HepG2 (cell line): ENCODE measurements around the gene ACE. TPM values are rescaled to one million over a fixed set of nuclear protein-coding genes. Genes with fewer than 3 reads are reported as not detected.

Experiments
- CEBPB ChIP-seq: IDR thresholded peaks from 2 replicates; pipeline ENCODE4 v1.6.1; 2011; ENCODE audit warnings: low read depth, low read length, improper control_type of control experiment, borderline replicate concordance
- CSRNP2 ChIP-seq: sonication (generic); formaldehyde crosslinking; conservative IDR thresholded peaks from 2 replicates; pipeline ENCODE4 v1.8.0; 2022; ENCODE audit warnings: low read depth, missing genetic modification reagents
- IRF2 ChIP-seq: IDR thresholded peaks from 2 replicates; pipeline ENCODE4 v1.6.1; 2018; ENCODE audit warnings: missing genetic modification reagents, missing compliant biosample characterization
- KDM5B ChIP-seq: sonication (generic); formaldehyde crosslinking; IDR thresholded peaks from 2 replicates; pipeline ENCODE4 v1.4.0; 2020; ENCODE audit warnings: missing genetic modification reagents, mild to moderate bottlenecking, borderline replicate concordance
- MBD4 ChIP-seq: IDR thresholded peaks from 2 replicates; pipeline ENCODE4 v1.6.1; 2012; ENCODE audit warnings: low read length, inconsistent platforms, borderline replicate concordance
- MIXL1 ChIP-seq: IDR thresholded peaks from 2 replicates; pipeline ENCODE4 v1.6.1; 2016
- NFYB ChIP-seq: sonication (generic); formaldehyde crosslinking; IDR thresholded peaks from 2 replicates; pipeline ENCODE4 v1.4.0; 2020; ENCODE audit warnings: missing genetic modification reagents
- POLR2AphosphoS2 ChIP-seq: IDR thresholded peaks from 2 replicates; pipeline ENCODE4 v1.6.1; 2011; ENCODE audit warnings: low read depth, low read length, improper control_type of control experiment
- RARA ChIP-seq: IDR thresholded peaks from 2 replicates; pipeline ENCODE4 v1.6.1; 2016; ENCODE audit warnings: missing genetic modification reagents, missing compliant biosample characterization
- RFX5 ChIP-seq: IDR thresholded peaks from 2 replicates; pipeline ENCODE4 v1.6.1; 2011; ENCODE audit warnings: low read depth, low read length, improper control_type of control experiment
- XBP1 ChIP-seq: sonication (generic); formaldehyde crosslinking; IDR thresholded peaks from 2 replicates; pipeline ENCODE4 v1.5.0; 2020; ENCODE audit warnings: missing genetic modification reagents
- ZFY ChIP-seq: sonication (generic); formaldehyde crosslinking; IDR thresholded peaks from 2 replicates; pipeline ENCODE4 v1.4.0; 2020; ENCODE audit warnings: missing genetic modification reagents
- ZNF253 ChIP-seq: sonication (generic); formaldehyde crosslinking; IDR thresholded peaks from 2 replicates; pipeline ENCODE4 v1.8.0; 2022; ENCODE audit warnings: mild to moderate bottlenecking, missing genetic modification reagents, borderline replicate concordance
- ZNF326 ChIP-seq: sonication (generic); formaldehyde crosslinking; IDR thresholded peaks from 2 replicates; pipeline ENCODE4 v1.4.0; 2020; ENCODE audit warnings: missing genetic modification reagents, borderline replicate concordance
- ZNF337 ChIP-seq: sonication (generic); formaldehyde crosslinking; IDR thresholded peaks from 2 replicates; pipeline ENCODE4 v1.5.1; 2020; ENCODE audit warnings: missing genetic modification reagents, low read depth, mild to moderate bottlenecking, borderline replicate concordance
- ZNF510 ChIP-seq: sonication (generic); formaldehyde crosslinking; IDR thresholded peaks from 2 replicates; pipeline ENCODE4 v1.4.0; 2020; ENCODE audit warnings: low read depth, mild to moderate bottlenecking, missing genetic modification reagents
- ZNF558 ChIP-seq: sonication (generic); formaldehyde crosslinking; IDR thresholded peaks from 2 replicates; pipeline ENCODE4 v1.9.0; 2022; ENCODE audit warnings: mild to moderate bottlenecking, missing genetic modification reagents, borderline replicate concordance
- ZNF563 ChIP-seq: sonication (generic); formaldehyde crosslinking; IDR thresholded peaks from 2 replicates; pipeline ENCODE4 v1.8.0; 2022; ENCODE audit warnings: mild to moderate bottlenecking, moderate library complexity, missing genetic modification reagents
- ZNF616 ChIP-seq: sonication (generic); formaldehyde crosslinking; IDR thresholded peaks from 2 replicates; pipeline ENCODE4 v1.5.0; 2020; ENCODE audit warnings: low read depth, mild to moderate bottlenecking, missing genetic modification reagents
- ZNF768 ChIP-seq: sonication (generic); formaldehyde crosslinking; IDR thresholded peaks from 2 replicates; pipeline ENCODE4 v1.4.0; 2020; ENCODE audit warnings: missing genetic modification reagents
- ZSCAN30 ChIP-seq: sonication (generic); formaldehyde crosslinking; IDR thresholded peaks from 2 replicates; pipeline ENCODE4 v1.5.0; 2020; ENCODE audit warnings: mild to moderate bottlenecking, missing genetic modification reagents
- ZSCAN9 ChIP-seq: IDR thresholded peaks from 2 replicates; pipeline ENCODE4 v1.6.1; 2016; ENCODE audit warnings: borderline replicate concordance
- ZZZ3 ChIP-seq: sonication (generic); formaldehyde crosslinking; IDR thresholded peaks from 2 replicates; pipeline ENCODE4 v1.4.0; 2020; ENCODE audit warnings: missing genetic modification reagents, mild to moderate bottlenecking, borderline replicate concordance
- polyA plus RNA-seq, 8 experiments: library from polyadenylated mRNA; depleted of rRNA in 3 of 8; stranded (reverse) in 7 of 8; unstranded in 1 of 8; fragments of >200 nt; fragmentation: Illumina TruSeq in 4 of 8; extraction: Trizol in 4 of 8; gene quantifications; 2 replicates each; pipeline versions ENCODE4 v1.2.1 to v1.2.3, GENCODE V29; 2011 to 2016; ENCODE audit warnings: low read depth in 4 of 8, missing spikeins in 1 of 8, mixed read lengths in 1 of 8; ENCODE audit not compliant: insufficient read depth in 1 of 8
- total RNA-seq, 5 experiments: library from RNA; depleted of rRNA; stranded (reverse); fragments of >200 nt; fragmentation: Illumina TruSeq; extraction: Trizol; gene quantifications; 2 replicates each; pipeline ENCODE4 v1.2.3, GENCODE V29; 2016; ENCODE audit warnings: low read depth in 1 of 5
- TF ChIP-seq, protein P1 (sequence below): sonication (generic); formaldehyde crosslinking; IDR thresholded peaks from 2 replicates; pipeline ENCODE4 v1.8.1; 2023; ENCODE audit warnings: mild to moderate bottlenecking, inconsistent platforms, moderate library complexity, missing genetic modification reagents, borderline replicate concordance
- TF ChIP-seq, protein P2 (sequence below): sonication (generic); formaldehyde crosslinking; IDR thresholded peaks from 2 replicates; pipeline ENCODE4 v1.4.0; 2020; ENCODE audit warnings: missing genetic modification reagents
- TF ChIP-seq, protein P3 (sequence below), 2 experiments: sonication (generic) in 1 of 2; formaldehyde crosslinking in 1 of 2; IDR thresholded peaks; 2 replicates each; pipeline versions ENCODE4 v1.4.0 to v1.6.1; 2018 to 2020; ENCODE audit warnings: missing genetic modification reagents in 2 of 2, borderline replicate concordance in 1 of 2, low read depth in 1 of 2, mild to moderate bottlenecking in 1 of 2, missing biosample characterization in 1 of 2

The ACE gene
- total and polyA plus RNA-seq, 2 of the 13 experiments (the other 11 are each of a cell fraction or from before 2014, with no cell fraction given) = 0.08 to 0.13 TPM

- TF ChIP-seq, protein P1, sequence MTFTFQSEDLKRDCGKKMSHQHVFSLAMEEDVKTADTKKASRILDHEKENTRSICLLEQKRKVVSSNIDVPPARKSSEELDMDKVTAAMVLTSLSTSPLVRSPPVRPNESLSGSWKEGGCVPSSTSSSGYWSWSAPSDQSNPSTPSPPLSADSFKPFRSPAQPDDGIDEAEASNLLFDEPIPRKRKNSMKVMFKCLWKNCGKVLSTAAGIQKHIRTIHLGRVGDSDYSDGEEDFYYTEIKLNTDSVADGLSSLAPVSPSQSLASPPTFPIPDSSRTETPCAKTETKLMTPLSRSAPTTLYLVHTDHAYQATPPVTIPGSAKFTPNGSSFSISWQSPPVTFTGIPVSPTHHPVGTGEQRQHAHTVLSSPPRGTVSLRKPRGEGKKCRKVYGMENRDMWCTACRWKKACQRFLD (CRISPR knock-in tag) = no peak
- peak; percentile 33; the same call in 1 of the 2 replicates for TF ChIP-seq ZFY (CRISPR knock-in tag)
- peak; percentile 43; the same call in 1 of the 2 replicates for TF ChIP-seq ZSCAN9 (CRISPR knock-in tag)
- no peak for TF ChIP-seq NFYB (CRISPR knock-in tag)
- TF ChIP-seq ZNF563 (CRISPR knock-in tag) = no peak
- no peak for TF ChIP-seq ZNF768 (CRISPR knock-in tag)
- peak; percentile 48; the same call in 1 of the 2 replicates for TF ChIP-seq CEBPB
- TF ChIP-seq IRF2 (CRISPR knock-in tag) = 0 out of 2 replicates have a peak, but pooled peaks have one; percentile 49
- no peak for TF ChIP-seq CSRNP2 (CRISPR knock-in tag)
- no peak for TF ChIP-seq ZNF253
- no peak for TF ChIP-seq XBP1 (CRISPR knock-in tag)
- TF ChIP-seq MBD4 = no peak
- TF ChIP-seq ZNF510 (CRISPR knock-in tag) = no peak
- TF ChIP-seq ZNF616 (CRISPR knock-in tag) = no peak
- TF ChIP-seq, protein P2, sequence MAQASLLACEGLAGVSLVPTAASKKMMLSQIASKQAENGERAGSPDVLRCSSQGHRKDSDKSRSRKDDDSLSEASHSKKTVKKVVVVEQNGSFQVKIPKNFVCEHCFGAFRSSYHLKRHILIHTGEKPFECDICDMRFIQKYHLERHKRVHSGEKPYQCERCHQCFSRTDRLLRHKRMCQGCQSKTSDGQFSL = no peak
- TF ChIP-seq ZNF337 = no peak
- no peak for TF ChIP-seq ZNF326 (CRISPR knock-in tag)
- TF ChIP-seq ZZZ3 = no peak
- TF ChIP-seq KDM5B (CRISPR knock-in tag) = no peak
- no peak for TF ChIP-seq RFX5
- no peak for TF ChIP-seq POLR2AphosphoS2
- TF ChIP-seq, protein P3, sequence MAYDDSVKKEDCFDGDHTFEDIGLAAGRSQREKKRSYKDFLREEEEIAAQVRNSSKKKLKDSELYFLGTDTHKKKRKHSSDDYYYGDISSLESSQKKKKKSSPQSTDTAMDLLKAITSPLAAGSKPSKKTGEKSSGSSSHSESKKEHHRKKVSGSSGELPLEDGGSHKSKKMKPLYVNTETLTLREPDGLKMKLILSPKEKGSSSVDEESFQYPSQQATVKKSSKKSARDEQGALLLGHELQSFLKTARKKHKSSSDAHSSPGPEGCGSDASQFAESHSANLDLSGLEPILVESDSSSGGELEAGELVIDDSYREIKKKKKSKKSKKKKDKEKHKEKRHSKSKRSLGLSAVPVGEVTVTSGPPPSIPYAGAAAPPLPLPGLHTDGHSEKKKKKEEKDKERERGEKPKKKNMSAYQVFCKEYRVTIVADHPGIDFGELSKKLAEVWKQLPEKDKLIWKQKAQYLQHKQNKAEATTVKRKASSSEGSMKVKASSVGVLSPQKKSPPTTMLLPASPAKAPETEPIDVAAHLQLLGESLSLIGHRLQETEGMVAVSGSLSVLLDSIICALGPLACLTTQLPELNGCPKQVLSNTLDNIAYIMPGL (CRISPR knock-in tag; IDR thresholded peaks at IDR 0.05; ENCODE audit: borderline replicate concordance in 1 of 2, low read depth in 1 of 2) = no peak
- peak; percentile 53; the same call in 1 of the 2 replicates for TF ChIP-seq MIXL1 (CRISPR knock-in tag)
- TF ChIP-seq ZSCAN30 (CRISPR knock-in tag) = no peak
- peak; percentile 85 for TF ChIP-seq RARA (CRISPR knock-in tag)
- TF ChIP-seq ZNF558 (CRISPR knock-in tag) = no peak
Measured at GRCh38 chr17:63516910-63517824, 40.3 kb downstream of the ACE start (continued).
